Vagina (tissue), 2 donors: ENCODE data around the gene HIVEP1. TPM values are rescaled to one million over a fixed set of nuclear protein-coding genes. Genes with fewer than 3 reads are reported as not detected.
A peak's percentile ranks its signal among the peaks of the same experiment; 100 is the strongest.

ENCODE experiments used
- DNase-seq, 2 donors: peaks; one replicate each; pipeline ENCODE4 v3.0.0-alpha.2; 2017; ENCODE audit errors: extremely low spot score in 2 of 2
- H3K27ac ChIP-seq: fragments of 200-600 bp; sonication (generic); one replicate; pipeline ENCODE4 v1.5.1; 2019
- H3K27me3 ChIP-seq: fragments of 200-600 bp; sonication (generic); one replicate; pipeline ENCODE4 v1.5.1; 2019
- H3K36me3 ChIP-seq, 2 donors: fragments of 200-600 bp; sonication (generic); one replicate each; pipeline ENCODE4 v1.5.1; 2017 to 2019
- H3K4me1 ChIP-seq: fragments of 200-600 bp; sonication (generic); one replicate; pipeline ENCODE4 v1.5.1; 2019
- H3K4me3 ChIP-seq, 2 donors: fragments of 200-600 bp; sonication (generic); 1 replicate in 1 of 2; 2 replicates in 1 of 2; pipeline ENCODE4 v1.5.1; 2016 to 2019
- H3K9me3 ChIP-seq: fragments of 200-600 bp; sonication (generic); one replicate; pipeline ENCODE4 v1.5.1; 2019
- CTCF ChIP-seq, 3 experiments: fragments of 450-650 bp in 2 of 3; fragments of 200-600 bp in 1 of 3; sonication (generic) in 1 of 3; IDR thresholded peaks; one replicate each; pipeline ENCODE4 v1.5.1; 2017 to 2019; ENCODE audit warnings: antibody characterized with exemption in 3 of 3, mild to moderate bottlenecking in 2 of 3, moderate library complexity in 2 of 3
- POLR2A ChIP-seq, 2 donors: fragments of 450-650 bp; IDR thresholded peaks; one replicate each; pipeline ENCODE4 v1.6.1; 2017; ENCODE audit warnings: antibody characterized with exemption in 2 of 2, mild to moderate bottlenecking in 2 of 2, moderate library complexity in 2 of 2
- POLR2AphosphoS5 ChIP-seq, 2 donors: sonication (generic); formaldehyde crosslinking; IDR thresholded peaks; one replicate each; pipeline ENCODE4 v1.9.0; 2017; ENCODE audit warnings: antibody characterized with exemption in 2 of 2, mild to moderate bottlenecking in 2 of 2, low read depth in 1 of 2; ENCODE audit not compliant: insufficient read depth in 1 of 2
- intact Hi-C: fragments of 100-400 bp; cut with DNase I; formaldehyde crosslinking; loops from one replicate; pipeline ENCODE4 v1.15.1; 2023
- total RNA-seq: library from RNA; depleted of rRNA; stranded (reverse); fragments of >200 nt; gene quantifications from one replicate; pipeline ENCODE4 v1.2.3, GENCODE V29; 2016

HIVEP1 gene
- total RNA-seq, 1 donor from 2014 or later: 36.1 TPM

- no peak for DNase-seq
- Histone ChIP-seq H3K4me1 (peaks cover 26% of the 10 kb centered on the region), H3K9me3 (no peaks in the 10 kb centered on the region), H3K27ac (peak overlapping the region; percentile 96), H3K4me3 (no peak overlapping the region), H3K27me3 (no peaks in the 10 kb centered on the region), H3K36me3 (no peaks in the 10 kb centered on the region)
- intact Hi-C loops: no loop called here
- TF ChIP-seq POLR2AphosphoS5 (IDR thresholded peaks at IDR 0.05; ENCODE audit: insufficient read depth in 1 of 2, low read depth in 1 of 2): no peak
- TF ChIP-seq CTCF (IDR thresholded peaks at IDR 0.05): no peak
- TF ChIP-seq POLR2A (IDR thresholded peaks at IDR 0.05): no peak
Observed at GRCh38 chr6:12007473-12007872, 4.6 kb upstream of the HIVEP1 start.

GRCh38 chr6:12007887-12008286 lies 4.2 kb upstream of the HIVEP1 start:
- H3K9me3 ChIP-seq: no peaks in the 10 kb centered on the region
- peaks cover 26% of the 10 kb centered on the region for H3K4me1 ChIP-seq
- H3K4me3 ChIP-seq: peak overlapping the region; percentile 72 to 89
- no peaks in the 10 kb centered on the region for H3K27me3 ChIP-seq
- H3K27ac ChIP-seq: peak overlapping the region; percentile 96
- no peaks in the 10 kb centered on the region for H3K36me3 ChIP-seq
- no peak for DNase-seq
- TF ChIP-seq CTCF (IDR thresholded peaks at IDR 0.05): no peak
- TF ChIP-seq POLR2AphosphoS5 (IDR thresholded peaks at IDR 0.05; ENCODE audit: insufficient read depth in 1 of 2, low read depth in 1 of 2): no peak
- no peak for TF ChIP-seq POLR2A (IDR thresholded peaks at IDR 0.05)
- intact Hi-C loops: no loop called here

- TF ChIP-seq POLR2A (IDR thresholded peaks at IDR 0.05) (no peak), CTCF (IDR thresholded peaks at IDR 0.05) (no peak), POLR2AphosphoS5 (IDR thresholded peaks at IDR 0.05; ENCODE audit: insufficient read depth in 1 of 2, low read depth in 1 of 2) (peak in 1 of 2 donors; percentile 68)
- Histone ChIP-seq H3K4me3 (peak overlapping the region; percentile 72 to 89), H3K36me3 (no peaks in the 10 kb centered on the region), H3K27me3 (no peaks in the 10 kb centered on the region), H3K4me1 (peaks cover 30% of the 10 kb centered on the region), H3K9me3 (no peaks in the 10 kb centered on the region), H3K27ac (peak overlapping the region; percentile 96)
- intact Hi-C loops: no loop called here
- no peak for DNase-seq
Observed at GRCh38 chr6:12008366-12009179, 3.5 kb upstream of the HIVEP1 start.

GRCh38 chr6:12009180-12009685 lies 2.9 kb upstream of the HIVEP1 start:
- Histone ChIP-seq H3K4me1 (peaks cover 37% of the 10 kb centered on the region), H3K36me3 (no peaks in the 10 kb centered on the region), H3K4me3 (peak overlapping the region; percentile 72 to 89), H3K27me3 (no peaks in the 10 kb centered on the region), H3K9me3 (no peaks in the 10 kb centered on the region), H3K27ac (peak overlapping the region; percentile 96)
- TF ChIP-seq CTCF (IDR thresholded peaks at IDR 0.05): no peak
- intact Hi-C loops: no loop called here
- no peak for DNase-seq
